Measurements from ENCODE around the gene DCANP1. TPM values are rescaled to one million over a fixed set of nuclear protein-coding genes. Genes with fewer than 3 reads are reported as not detected.

The DCANP1 gene
- polyA plus RNA-seq, 10 donors = 0.08 to 0.23 (median 0.13) TPM; not detected in 6

- peak in 1 of 3 donors; percentile 57 for DNase-seq
Measured at GRCh38 chr5:135457424-135458071, 10.4 kb upstream of the DCANP1 start.

- peak in 1 of 3 donors; percentile 41 for DNase-seq
Measured at GRCh38 chr5:135456238-135457099, 9.3 kb upstream of the DCANP1 start.

- DNase-seq = no peak
Measured at GRCh38 chr5:135455876-135456237, 8.7 kb upstream of the DCANP1 start.

GRCh38 chr5:135454946-135455345, 7.8 kb upstream of the DCANP1 start:
- no peak for DNase-seq

- no peak for DNase-seq
Measured at GRCh38 chr5:135453613-135454012, 6.5 kb upstream of the DCANP1 start.

- no peak for DNase-seq
Measured at GRCh38 chr5:135452321-135453030, 5.3 kb upstream of the DCANP1 start, which contains the start of gene TIFAB. Gene TIFAB, minus strand, starts transcription at chr5:135452351. Its CDS starts 2,412 bp downstream, at chr5:135449939.

- DNase-seq = no peak
Measured at GRCh38 chr5:135451581-135452320, 4.6 kb upstream of the DCANP1 start.

- DNase-seq = no peak
Measured at GRCh38 chr5:135450952-135451351, 3.8 kb upstream of the DCANP1 start.

- DNase-seq = no peak
Measured at GRCh38 chr5:135450336-135450735, 3.2 kb upstream of the DCANP1 start.

GRCh38 chr5:135449644-135450043, 2.5 kb upstream of the DCANP1 start:
- DNase-seq = no peak

- DNase-seq = no peak
Measured at GRCh38 chr5:135448791-135449507, 1.8 kb upstream of the DCANP1 start.

GRCh38 chr5:135448071-135448739, 1.1 kb upstream of the DCANP1 start:
- DNase-seq = no peak

- peak in 1 of 3 donors; percentile 74 for DNase-seq
Measured at GRCh38 chr5:135446615-135447014, 533 bp downstream of the DCANP1 start.

GRCh38 chr5:135446206-135446605, 942 bp downstream of the DCANP1 start:
- DNase-seq = no peak

GRCh38 chr5:135445306-135445985, 1.7 kb downstream of the DCANP1 start:
- no peak for DNase-seq

- DNase-seq = no peak
Measured at GRCh38 chr5:135444881-135445280, 2.3 kb downstream of the DCANP1 start.

GRCh38 chr5:135444360-135444759, 2.8 kb downstream of the DCANP1 start:
- DNase-seq = no peak

GRCh38 chr5:135443161-135443960, 3.8 kb downstream of the DCANP1 start:
- DNase-seq = peak in 1 of 3 donors; percentile 71

All from muscle of back (tissue), 11 donors.